PFSK-1 (cell line): Measurements from ENCODE around the gene UBASH3A.

Experiments used
- POLR2AphosphoS5 ChIP-seq: IDR thresholded peaks from 2 replicates; pipeline ENCODE4 v1.6.1; 2012; ENCODE audit warnings: low read depth, mild to moderate bottlenecking, control low read depth, low read length, moderate library complexity
- SIN3A ChIP-seq: IDR thresholded peaks from 2 replicates; pipeline ENCODE4 v1.6.1; 2012; ENCODE audit warnings: mild to moderate bottlenecking, low read length, moderate library complexity, borderline replicate concordance; ENCODE audit not compliant: insufficient read depth

DNA sequence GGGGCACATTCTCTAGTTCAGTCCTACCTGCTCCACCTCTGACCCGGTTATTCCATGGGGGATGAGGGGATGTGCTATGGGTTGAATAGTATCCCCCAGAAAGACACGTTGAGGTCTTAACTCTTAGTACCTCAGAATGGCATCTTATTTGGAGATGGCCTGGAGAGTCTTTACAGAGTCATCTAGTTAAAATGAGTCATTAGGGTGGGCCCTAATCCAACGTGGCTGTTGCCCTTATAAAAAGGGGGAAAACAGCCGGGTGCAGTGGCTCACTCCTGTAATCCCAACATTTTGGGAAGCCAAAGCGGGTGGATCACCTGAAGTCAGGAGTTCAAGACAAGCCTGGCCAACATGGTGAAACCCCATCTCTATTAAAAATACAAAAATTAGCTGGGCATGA lies 13.5 kb upstream of the UBASH3A start:
- TF ChIP-seq SIN3A (no peak), POLR2AphosphoS5 (no peak)
